ENCODE data around the gene UBQLN1.
"Not testable (repeated sequence)": the region's sequence is repeated elsewhere in the genome, so short reads cannot be mapped to it uniquely, and the experiment has no call there.

The UBQLN1 gene

DNA sequence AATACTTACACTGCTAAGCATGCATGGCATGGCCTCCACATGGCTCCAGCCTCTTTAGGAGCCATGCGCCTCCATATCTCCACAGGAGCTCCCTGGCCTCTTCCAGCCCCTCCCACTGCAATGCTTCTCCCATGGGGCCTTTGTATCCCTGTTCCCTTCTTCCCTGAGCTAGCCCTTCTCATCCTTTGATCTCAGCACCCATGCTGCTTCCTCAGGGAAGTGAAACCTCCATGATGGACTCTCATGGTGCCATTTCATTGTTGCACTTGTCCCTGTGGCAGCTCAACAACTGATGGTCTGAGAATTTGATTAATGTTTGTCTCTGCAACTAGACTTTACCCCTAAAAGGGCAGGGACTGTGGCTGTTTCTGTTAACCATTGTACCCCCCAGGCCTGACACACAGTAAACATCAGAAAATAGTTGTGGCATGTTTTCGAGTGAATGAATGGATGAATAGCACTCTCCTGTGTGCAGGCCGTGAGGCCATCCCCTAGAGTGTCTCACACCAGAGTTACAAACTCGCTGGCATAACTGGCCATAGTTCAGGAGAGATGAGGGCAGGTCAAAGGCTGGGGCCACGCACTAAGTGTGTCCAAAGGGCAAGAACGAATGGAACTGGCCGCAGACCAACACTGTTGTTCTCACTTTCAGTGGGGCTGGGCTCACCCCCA is 78.2 kb downstream of the UBQLN1 start:
- DNase-seq = no peak

DNA sequence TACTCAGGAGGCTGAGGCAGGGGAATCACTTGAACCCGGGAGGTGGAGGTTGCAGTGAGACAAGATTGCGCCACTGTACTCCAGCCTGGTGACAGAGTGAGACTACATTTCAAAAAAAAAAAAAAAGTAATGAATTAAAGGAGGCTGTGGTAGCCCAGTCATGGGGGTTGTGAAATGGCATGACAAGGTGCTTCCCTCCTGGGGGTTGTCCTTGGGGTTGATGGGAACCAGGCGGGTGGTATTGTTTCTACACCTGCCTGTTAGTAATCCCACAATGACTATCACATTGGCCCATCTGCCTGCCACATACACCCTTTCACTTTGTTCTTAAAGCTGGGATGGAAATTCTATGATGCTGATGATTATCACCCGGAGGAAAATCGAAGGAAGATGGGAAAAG is 79.2 kb downstream of the UBQLN1 start:
- DNase-seq = no peak

DNA sequence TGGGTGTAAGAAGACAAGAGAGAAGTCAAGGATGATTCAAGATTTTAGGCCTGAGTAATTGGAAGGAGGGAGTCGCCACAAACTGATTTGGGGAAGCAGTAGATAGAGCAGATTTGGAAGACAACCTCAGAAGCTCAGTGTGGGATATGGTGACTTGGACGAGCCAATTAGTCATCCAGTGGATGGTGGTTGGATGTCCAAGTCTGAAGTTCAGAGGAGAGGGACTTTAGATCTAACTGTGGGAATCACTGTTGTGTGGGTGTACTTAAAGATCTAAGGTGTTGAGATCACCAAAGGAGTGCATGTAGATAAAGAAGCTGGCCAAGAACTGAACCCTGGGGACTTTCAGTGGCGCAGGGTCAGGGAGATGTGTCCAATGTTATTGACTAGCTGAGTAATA is 82.6 kb downstream of the UBQLN1 start:
- DNase-seq = no peak

DNA sequence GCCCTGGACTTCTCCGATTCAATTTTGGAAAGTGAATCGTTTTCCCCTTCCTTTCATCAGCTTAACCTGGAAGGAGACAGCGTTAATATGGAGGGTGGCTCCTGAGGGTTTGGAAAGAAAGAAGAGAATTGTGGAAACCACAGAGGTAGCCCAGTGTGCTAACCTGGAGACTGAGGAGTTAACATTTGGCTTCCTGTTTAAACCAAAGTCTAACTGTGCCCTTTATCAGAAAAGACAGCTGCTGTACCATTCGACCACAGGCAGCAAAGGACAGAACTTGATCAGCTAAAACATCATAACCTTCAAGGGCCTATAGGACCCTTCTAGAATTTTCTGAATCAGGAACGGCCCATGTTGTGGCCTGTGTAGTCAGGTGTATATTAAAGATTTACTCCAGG is 84.1 kb downstream of the UBQLN1 start:
- peak; percentile 10 for DNase-seq

DNA sequence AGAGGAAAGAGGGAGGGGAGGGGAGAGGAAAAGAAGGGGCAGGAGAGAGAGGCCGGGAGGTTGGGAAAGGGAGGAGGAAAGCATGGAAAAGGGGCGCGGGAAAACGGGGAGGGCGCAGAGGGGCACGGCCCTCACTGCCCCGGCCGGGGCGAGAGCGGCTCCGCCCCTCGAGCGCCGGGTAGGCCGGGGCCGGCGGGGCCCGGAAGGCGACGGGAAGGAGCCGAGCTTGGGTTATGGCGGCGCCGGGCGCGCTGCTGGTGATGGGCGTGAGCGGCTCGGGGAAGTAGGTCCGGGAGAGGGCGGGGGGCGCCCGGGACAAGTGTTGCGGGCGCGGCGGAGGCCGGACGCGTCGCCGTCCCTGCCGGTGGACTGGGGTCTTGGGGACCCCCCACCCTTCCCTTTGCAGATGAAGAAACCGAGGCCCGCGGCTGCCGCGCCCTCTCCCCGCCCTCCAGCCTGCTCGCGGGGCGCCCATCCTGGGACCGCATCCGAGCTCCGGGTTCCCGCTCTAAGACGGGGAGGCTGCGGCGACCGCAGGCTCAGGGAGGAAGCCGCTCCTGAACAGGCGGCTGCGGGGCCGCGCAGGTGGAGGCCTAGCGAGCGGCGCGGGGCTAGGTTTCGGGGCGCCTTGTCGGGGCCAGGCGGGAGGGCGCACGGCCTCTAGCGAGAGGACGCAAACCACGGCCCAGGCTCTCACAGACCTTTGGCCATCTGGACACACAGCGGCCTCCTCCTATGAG is 84.6 kb downstream of the UBQLN1 start, which contains the start of gene IDNK:
Gene IDNK (plus strand): TSS at position 205 of the 740 bp plus-strand sequence. CDS start 29 bp downstream, at position 234.
- peak; percentile 70 for DNase-seq

DNA sequence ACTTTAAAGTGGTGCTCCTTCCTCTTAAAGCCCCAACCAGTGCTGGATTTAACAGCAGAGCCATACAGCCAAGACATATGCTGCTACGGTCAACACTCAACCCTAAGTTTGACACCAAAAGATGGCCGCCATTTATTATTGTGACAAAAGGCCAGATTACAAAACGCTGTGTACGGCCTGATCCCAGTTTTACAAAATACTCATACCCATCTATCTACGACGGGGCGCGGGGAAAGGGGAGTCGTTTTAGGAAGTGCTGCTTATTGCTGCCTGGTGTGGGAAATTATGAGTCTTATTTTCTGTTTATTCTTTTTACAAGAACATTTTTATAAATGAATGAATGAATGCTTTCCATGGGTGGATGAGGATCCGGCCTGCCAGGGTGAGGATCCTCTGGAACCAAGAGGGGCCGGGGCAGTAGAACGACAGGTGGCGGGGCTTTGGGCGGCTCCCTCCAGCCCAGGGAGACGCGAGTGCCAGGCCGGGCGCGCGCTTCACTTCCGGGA is 85.3 kb downstream of the UBQLN1 start:
- peak; percentile 70 for DNase-seq

DNA sequence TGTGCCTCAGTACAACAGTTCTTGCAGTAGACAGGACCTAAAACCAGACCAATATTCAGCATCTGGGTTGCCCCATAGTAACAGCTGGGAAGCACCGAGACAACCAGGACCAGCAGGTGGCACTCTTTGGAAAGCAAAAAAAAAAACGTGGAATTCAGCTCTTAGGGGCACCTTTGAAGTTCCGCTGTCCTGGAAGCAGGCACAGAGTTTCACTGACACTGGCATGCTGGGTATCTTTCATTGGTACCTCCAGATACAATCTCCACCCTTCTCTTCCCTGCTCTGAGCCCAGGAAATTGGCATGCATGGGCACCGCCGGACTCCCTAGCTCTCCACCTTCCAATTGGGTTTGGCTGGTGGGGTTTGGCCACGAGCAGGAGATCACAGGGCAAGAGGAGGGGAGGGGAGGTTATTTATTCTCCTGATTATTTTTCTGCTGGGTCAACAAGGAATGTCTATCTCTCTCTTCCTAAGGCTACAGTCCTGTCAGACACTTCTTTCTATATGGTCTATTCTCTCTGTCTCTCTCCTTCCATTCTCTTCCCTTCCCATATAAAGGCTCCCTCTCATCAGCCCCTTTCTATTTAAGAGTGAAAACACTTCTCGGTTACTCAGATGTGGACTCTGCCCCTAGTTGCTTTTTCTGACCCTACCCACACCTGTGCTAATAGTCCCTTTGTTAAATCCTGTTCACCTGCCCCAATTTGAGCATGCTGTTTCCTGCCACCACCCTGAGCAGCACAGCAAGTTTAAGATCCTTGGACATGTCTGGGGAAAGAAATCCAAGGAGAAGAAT is 86.7 kb downstream of the UBQLN1 start:
- DNase-seq = peak; percentile 63

DNA sequence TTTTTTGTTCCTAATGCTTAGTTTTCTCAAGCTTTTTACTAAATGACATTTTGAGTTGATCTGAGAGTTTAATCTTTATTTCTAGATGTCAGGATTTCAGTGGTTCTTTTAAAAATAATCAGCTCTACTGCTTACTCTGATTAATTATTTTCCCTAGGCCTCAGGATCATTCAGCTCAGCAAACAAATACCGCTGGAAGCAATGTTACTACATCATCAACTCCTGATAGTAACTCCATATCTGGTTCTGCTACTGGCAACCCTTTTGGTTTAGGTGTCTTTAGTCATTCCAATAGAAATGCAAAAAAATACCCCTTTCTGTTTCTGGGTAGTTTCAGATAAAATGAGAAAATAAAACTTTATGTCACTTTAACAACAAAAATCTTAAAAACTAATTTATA is 90.5 kb downstream of the UBQLN1 start:
- no peak for DNase-seq

DNA sequence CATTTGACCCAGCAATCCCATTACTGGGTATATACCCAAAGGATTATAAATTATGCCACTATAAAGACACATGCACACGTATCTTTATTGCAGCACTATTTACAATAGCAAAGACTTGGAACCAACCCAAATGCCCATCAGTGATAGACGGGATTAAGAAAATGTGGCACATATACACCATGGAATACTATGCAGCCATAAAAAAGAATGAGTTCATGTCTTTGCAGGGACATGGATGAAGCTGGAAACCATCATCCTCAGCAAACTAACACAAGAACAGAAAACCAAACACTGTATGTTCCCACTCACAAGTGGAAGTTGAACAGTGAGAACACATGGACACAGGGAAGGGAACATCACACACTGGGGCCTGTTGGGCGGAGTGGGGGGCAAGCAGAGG is 94.5 kb downstream of the UBQLN1 start:
- not testable (repeated sequence) for DNase-seq
